Nephron (organoid): ENCODE results near the gene TLR7.

Experiments used
- H3K27ac Mint-ChIP-seq, 3 experiments: 2 replicates each; pipeline ENCODE4 v1.8.0; 2020; ENCODE audit warnings: mixed read lengths in 3 of 3, mild to moderate bottlenecking in 2 of 3, moderate library complexity in 1 of 3
- H3K27me3 Mint-ChIP-seq: 2 replicates; pipeline ENCODE4 v1.8.0; 2021; ENCODE audit warnings: low read depth, mild to moderate bottlenecking, moderate library complexity, mixed read lengths
- H3K36me3 Mint-ChIP-seq: 2 replicates; pipeline ENCODE4 v1.8.0; 2020; ENCODE audit warnings: low read depth, mixed read lengths
- H3K4me1 Mint-ChIP-seq: 2 replicates; pipeline ENCODE4 v1.8.0; 2020; ENCODE audit warnings: mixed read lengths
- H3K4me3 Mint-ChIP-seq, 3 experiments: 2 replicates each; pipeline ENCODE4 v1.8.0; 2020; ENCODE audit warnings: mild to moderate bottlenecking in 3 of 3, mixed read lengths in 3 of 3, moderate library complexity in 2 of 3
- H3K9me3 Mint-ChIP-seq: 2 replicates; pipeline ENCODE4 v1.8.0; 2020; ENCODE audit warnings: mixed read lengths
- TF ChIP-seq, protein P1 (sequence below), 3 experiments: fragments of 200-600 bp; sonication (generic); IDR thresholded peaks; one replicate each; pipeline ENCODE4 v1.5.0; 2021; ENCODE audit warnings: antibody characterized with exemption in 3 of 3; ENCODE audit not compliant: unreplicated experiment in 3 of 3

TLR7 gene

DNA sequence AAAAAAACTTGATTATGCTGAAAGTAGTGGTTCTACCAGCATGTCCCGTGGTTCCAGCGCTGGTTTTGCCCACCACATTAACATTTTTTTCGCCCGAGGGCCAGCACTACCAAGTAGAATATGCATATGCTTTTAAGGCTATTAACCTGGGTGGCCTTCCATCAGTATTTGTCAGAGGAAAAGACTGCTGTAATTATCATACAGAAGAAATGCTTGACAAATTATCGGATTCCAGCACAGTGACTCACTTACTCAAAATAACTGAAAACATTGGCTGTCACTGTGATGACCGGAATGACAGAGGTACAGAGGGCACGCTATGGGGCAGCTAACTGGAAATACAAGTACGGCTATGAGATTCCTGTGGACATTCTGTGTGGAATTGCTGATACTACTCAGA is 41.1 kb upstream of the TLR7 start:
- Mint-ChIP-seq H3K9me3 (peaks cover 11% of the 10 kb centered on the region), H3K4me3 (no peak overlapping the region), H3K27me3 (peaks cover 5% of the 10 kb centered on the region), H3K36me3 (peaks cover 21% of the 10 kb centered on the region), H3K27ac (peak overlapping the region in 1 of 3 experiments; percentile 38), H3K4me1 (no peaks in the 10 kb centered on the region)
- TF ChIP-seq, protein P1, sequence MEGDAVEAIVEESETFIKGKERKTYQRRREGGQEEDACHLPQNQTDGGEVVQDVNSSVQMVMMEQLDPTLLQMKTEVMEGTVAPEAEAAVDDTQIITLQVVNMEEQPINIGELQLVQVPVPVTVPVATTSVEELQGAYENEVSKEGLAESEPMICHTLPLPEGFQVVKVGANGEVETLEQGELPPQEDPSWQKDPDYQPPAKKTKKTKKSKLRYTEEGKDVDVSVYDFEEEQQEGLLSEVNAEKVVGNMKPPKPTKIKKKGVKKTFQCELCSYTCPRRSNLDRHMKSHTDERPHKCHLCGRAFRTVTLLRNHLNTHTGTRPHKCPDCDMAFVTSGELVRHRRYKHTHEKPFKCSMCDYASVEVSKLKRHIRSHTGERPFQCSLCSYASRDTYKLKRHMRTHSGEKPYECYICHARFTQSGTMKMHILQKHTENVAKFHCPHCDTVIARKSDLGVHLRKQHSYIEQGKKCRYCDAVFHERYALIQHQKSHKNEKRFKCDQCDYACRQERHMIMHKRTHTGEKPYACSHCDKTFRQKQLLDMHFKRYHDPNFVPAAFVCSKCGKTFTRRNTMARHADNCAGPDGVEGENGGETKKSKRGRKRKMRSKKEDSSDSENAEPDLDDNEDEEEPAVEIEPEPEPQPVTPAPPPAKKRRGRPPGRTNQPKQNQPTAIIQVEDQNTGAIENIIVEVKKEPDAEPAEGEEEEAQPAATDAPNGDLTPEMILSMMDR (IDR thresholded peaks at IDR 0.05; ENCODE audit: unreplicated experiment in 3 of 3), result no peak

DNA sequence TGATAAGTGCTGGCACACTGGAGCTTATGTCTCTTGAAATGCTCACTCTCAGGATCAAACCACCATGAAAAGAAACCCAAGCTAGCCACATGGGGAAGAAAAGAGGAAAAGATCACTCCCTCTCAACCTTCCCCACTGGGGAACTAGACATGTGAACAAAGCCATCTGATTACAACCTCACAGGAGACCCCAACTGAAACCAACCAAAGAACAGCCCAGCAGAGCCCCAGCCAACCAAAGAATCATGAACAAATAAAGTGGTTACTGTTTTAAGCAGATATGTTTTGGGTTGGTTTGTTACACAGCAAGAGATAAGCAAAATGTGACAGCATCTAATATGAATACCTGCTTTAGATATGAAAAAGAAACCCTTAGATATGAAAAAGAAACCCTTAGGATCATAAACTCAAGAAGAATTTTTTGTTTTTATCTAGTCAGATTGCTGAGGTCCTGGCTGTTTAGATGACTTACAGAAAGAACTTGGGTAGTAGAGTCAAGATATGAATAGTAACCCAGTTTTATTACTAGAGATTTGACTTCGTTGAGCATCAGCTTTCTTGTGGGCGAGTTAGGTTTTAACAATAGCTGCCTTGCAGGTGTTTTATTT is 23.7 kb upstream of the TLR7 start:
- Mint-ChIP-seq H3K36me3 (no peaks in the 10 kb centered on the region), H3K4me1 (no peaks in the 10 kb centered on the region), H3K27me3 (no peaks in the 10 kb centered on the region), H3K9me3 (peaks cover 8% of the 10 kb centered on the region), H3K4me3 (no peak overlapping the region), H3K27ac (no peak overlapping the region)
- TF ChIP-seq, protein P1 (IDR thresholded peaks at IDR 0.05; ENCODE audit: unreplicated experiment in 3 of 3), result no peak

DNA sequence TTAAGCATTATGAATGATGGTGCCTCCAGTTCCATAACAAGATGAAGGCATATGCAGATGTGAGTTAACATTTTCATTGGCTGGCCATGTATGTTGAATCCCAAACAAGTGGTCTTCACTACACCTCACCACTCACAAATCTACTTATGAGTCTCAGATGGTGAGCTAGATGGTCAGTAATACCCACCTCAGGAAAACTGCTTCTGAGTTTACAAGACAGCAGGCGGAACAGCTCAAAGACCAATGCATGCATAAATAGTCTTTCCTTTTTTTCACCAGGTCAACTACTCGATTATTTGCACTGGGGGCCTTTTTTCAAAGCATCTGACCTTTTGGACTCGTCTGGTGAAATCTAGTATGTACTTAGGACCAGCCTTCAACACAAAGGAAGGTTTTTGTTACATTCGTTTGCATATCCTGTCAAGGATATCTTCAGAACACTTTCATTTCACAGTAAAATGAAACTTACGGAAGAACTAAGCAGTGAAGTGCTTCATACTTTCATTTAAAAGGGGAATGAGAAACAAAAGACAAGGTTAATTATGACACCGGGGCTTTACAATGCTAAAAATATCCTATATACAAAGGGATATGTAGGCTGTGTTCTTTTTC is 23.1 kb upstream of the TLR7 start:
- TF ChIP-seq, protein P1 (IDR thresholded peaks at IDR 0.05; ENCODE audit: unreplicated experiment in 3 of 3), result no peak
- no peaks in the 10 kb centered on the region for H3K27me3 Mint-ChIP-seq
- no peaks in the 10 kb centered on the region for H3K4me1 Mint-ChIP-seq
- H3K4me3 Mint-ChIP-seq, result no peak overlapping the region
- H3K9me3 Mint-ChIP-seq, result peaks cover 6% of the 10 kb centered on the region
- no peaks in the 10 kb centered on the region for H3K36me3 Mint-ChIP-seq
- H3K27ac Mint-ChIP-seq, result no peak overlapping the region

DNA sequence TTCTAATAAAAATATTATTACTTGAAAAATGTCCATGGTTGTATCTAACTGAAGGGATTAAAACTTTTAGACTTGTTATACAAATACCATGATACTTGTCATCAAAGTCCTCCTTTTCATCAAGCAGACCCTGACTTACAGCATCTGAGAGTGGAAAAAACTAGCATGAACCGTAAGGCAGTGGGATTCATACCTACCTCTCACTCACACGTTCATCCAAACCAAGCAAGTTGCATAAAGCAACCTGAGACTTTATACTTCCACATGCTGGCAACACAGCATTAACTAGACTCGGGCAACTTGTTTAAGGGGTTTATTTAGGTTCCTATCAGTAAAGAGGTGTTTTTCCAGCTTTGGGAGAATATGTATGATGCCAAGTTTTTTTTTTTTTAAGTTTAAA is 22.6 kb upstream of the TLR7 start:
- H3K36me3 Mint-ChIP-seq, result no peaks in the 10 kb centered on the region
- no peaks in the 10 kb centered on the region for H3K27me3 Mint-ChIP-seq
- H3K9me3 Mint-ChIP-seq, result peaks cover 9% of the 10 kb centered on the region
- no peak overlapping the region for H3K4me3 Mint-ChIP-seq
- no peak overlapping the region for H3K27ac Mint-ChIP-seq
- no peaks in the 10 kb centered on the region for H3K4me1 Mint-ChIP-seq
- TF ChIP-seq, protein P1 (IDR thresholded peaks at IDR 0.05; ENCODE audit: unreplicated experiment in 3 of 3), result no peak

DNA sequence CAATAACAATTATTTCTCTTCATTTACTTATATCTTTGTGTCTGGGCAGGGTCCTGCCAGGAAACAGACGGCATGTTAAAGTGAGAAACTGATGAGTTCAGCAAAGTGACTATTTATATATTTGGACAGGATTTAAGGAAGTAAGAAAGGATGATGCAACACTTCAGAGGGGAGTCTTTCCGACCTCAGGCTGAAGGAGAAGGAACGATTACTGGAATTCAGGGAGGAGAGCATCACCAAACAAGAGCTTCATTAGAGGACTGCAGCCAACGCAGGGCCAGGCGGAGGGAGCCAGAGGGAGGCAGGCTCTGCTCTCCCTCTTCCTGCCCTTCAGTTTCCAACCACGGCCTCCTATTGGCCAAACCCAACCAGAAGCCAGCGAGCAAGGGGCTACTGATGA is 1.5 kb upstream of the TLR7 start:
- H3K27ac Mint-ChIP-seq, result peak overlapping the region in 2 of 3 experiments; percentile 29 to 53
- H3K4me1 Mint-ChIP-seq, result peaks cover 9% of the 10 kb centered on the region
- TF ChIP-seq, protein P1 (IDR thresholded peaks at IDR 0.05; ENCODE audit: unreplicated experiment in 3 of 3), result no peak
- H3K27me3 Mint-ChIP-seq, result no peaks in the 10 kb centered on the region
- no peaks in the 10 kb centered on the region for H3K36me3 Mint-ChIP-seq
- H3K9me3 Mint-ChIP-seq, result peaks cover 38% of the 10 kb centered on the region
- H3K4me3 Mint-ChIP-seq, result no peak overlapping the region

DNA sequence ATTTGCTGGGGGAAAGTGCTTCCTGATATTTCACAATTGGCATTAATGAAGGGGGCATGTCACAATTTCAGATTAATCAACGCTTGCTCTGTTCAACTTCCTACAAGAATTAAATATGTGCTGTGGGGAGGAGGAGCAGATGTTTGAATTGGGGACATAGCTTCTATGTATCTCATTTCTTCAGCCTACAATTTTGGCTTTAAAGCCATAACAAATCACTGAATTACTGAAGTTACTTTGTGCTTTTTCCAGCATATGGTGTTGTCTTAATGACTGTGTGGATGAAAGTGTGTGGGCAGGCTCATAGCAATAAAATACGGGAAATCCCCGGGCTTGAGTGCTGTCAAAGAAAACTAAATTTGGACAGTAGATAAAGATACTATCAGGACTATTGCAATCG is 813 bp downstream of the TLR7 start:
- TF ChIP-seq, protein P1 (IDR thresholded peaks at IDR 0.05; ENCODE audit: unreplicated experiment in 3 of 3), result no peak
- peaks cover 23% of the 10 kb centered on the region for H3K9me3 Mint-ChIP-seq
- no peak overlapping the region for H3K4me3 Mint-ChIP-seq
- H3K4me1 Mint-ChIP-seq, result peaks cover 9% of the 10 kb centered on the region
- H3K27ac Mint-ChIP-seq, result peak overlapping the region in 2 of 3 experiments; percentile 42 to 76
- H3K27me3 Mint-ChIP-seq, result no peaks in the 10 kb centered on the region
- no peaks in the 10 kb centered on the region for H3K36me3 Mint-ChIP-seq
